Neuron (in vitro differentiated cells): ENCODE data around the gene FGR.

Experiments
- H2AFZ ChIP-seq: one replicate; pipeline ENCODE4 v1.6.1; 2013; ENCODE audit warnings: low read depth, mild to moderate bottlenecking, inconsistent platforms, low read length, moderate library complexity
- H3K27me3 ChIP-seq: one replicate; pipeline ENCODE4 v1.6.1; 2013; ENCODE audit warnings: low read length; ENCODE audit not compliant: insufficient read depth
- H3K36me3 ChIP-seq: one replicate; pipeline ENCODE4 v1.6.1; 2013; ENCODE audit warnings: low read length; ENCODE audit not compliant: insufficient read depth
- H3K4me1 ChIP-seq: one replicate; pipeline ENCODE4 v1.6.1; 2013; ENCODE audit warnings: low read length; ENCODE audit not compliant: insufficient read depth
- H3K4me3 ChIP-seq: 2 replicates; pipeline ENCODE4 v1.5.1; 2013; ENCODE audit warnings: mild to moderate bottlenecking, low read length, moderate library complexity
- H3K9me3 ChIP-seq: one replicate; pipeline ENCODE4 v1.6.1; 2013; ENCODE audit warnings: low read length

The FGR gene

DNA sequence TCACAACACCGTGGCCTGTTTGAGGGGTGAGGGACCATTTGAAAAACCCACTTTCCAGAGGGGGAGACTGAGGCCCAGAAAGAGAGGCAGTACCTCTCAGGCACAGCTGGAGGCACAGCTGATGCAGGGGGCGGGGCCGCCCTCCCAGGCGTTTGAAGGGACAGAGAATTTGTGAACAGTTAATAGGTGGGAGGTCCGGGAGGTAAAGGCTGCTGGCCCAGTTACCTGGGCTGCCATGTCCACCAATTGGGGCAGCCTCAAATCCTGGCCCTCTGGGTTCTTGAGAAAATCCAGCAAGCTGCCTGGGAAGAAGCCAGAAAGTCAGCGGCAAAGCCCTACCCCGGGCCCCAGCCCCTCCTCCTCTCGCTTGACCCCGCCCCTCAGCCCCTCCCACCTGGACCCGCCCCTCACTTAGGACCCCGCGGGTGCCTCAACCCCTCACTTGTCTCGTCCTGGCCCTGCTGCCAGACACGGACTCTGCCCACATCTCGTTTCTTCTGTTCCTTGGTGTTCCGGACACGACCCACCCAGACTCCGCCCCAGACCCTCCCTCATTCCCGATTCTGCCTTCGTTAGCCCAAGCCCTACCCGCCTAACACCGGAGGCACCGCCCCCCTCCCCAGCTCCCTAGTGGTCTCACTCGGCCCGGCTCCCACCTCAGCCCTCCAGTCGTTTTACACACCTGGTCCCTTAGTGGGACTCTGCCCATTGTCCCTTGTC is 20.2 kb downstream of the FGR start:
- no peaks in the 10 kb centered on the region for H3K4me1 ChIP-seq
- no peak overlapping the region for H2AFZ ChIP-seq
- H3K4me3 ChIP-seq: no peak overlapping the region
- H3K27me3 ChIP-seq: peaks cover 3% of the 10 kb centered on the region
- H3K36me3 ChIP-seq: no peaks in the 10 kb centered on the region
- H3K9me3 ChIP-seq: no peaks in the 10 kb centered on the region

DNA sequence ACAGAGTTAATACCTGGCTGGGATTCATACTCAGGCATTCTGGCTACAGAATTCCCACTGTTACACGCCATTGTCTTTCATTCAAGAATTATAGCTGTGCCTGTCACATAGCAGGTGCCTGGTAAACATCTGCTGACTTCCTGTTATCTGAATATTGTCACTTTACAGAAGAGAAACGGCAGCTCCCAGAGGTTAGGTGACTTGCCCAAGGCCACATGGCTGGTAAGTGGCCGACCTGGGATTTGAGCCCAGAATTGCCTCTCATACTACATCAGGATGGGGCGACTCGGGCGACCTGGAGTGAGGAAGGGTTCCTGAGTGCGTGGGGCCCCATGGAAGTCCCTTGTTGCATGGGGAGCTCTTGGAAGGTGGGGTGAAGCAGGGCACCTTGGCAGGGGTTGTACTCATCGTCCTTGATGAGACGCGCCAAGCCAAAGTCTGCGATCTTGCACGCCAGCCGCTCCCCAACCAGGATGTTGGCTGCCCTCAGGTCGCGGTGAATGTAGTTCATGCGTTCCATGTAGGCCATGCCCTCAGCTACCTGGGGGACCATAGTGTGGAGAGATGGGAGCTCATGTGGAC is 20.9 kb downstream of the FGR start:
- H3K9me3 ChIP-seq: no peaks in the 10 kb centered on the region
- peaks cover 3% of the 10 kb centered on the region for H3K27me3 ChIP-seq
- H3K4me3 ChIP-seq: no peak overlapping the region
- no peaks in the 10 kb centered on the region for H3K4me1 ChIP-seq
- no peak overlapping the region for H2AFZ ChIP-seq
- H3K36me3 ChIP-seq: no peaks in the 10 kb centered on the region

DNA sequence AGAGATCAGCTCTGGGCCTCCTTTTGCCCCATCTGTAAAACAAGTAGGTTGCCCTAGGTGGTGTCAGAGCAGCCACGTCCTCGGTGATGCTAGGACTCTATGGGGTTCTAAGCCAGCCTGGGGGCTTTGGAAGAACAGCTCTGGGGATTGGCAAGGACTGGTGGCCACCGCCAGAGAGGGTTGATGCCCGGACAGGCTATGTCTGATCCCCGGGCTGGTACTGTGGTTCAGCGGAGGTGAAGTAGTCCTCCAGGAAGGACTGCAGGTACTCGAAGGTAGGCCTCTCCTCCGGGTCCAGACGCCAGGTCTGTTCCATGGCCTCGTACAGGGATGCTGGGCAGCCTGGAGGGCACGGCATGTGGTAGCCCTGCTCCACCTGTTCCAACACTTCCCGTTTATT is 22.3 kb downstream of the FGR start:
- Histone ChIP-seq H3K4me1 (peaks cover 1% of the 10 kb centered on the region), H3K36me3 (no peaks in the 10 kb centered on the region), H3K27me3 (peaks cover 3% of the 10 kb centered on the region), H3K9me3 (no peaks in the 10 kb centered on the region), H2AFZ (no peak overlapping the region), H3K4me3 (no peak overlapping the region)

DNA sequence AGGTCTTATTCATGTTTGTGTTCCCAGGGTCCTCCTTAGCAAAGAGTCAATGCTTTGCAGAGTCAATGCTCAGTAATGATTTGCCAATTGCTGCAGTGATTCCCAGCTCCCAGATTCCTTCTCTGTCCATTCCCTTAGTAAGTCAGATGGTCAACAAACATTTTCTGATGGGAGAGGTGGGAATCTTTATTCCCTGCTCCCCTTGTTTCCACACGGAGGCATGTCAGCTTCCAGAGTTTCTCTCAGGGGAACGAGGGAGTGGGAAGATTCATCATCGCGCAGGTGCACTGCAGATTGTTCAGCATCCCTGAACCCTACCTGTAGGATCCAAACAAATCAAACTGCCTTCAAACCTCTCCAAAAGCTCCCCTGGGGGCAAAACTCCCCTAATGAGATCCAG is 23.5 kb downstream of the FGR start:
- Histone ChIP-seq H3K27me3 (peaks cover 3% of the 10 kb centered on the region), H2AFZ (no peak overlapping the region), H3K4me3 (no peak overlapping the region), H3K9me3 (no peaks in the 10 kb centered on the region), H3K4me1 (peaks cover 14% of the 10 kb centered on the region), H3K36me3 (no peaks in the 10 kb centered on the region)

DNA sequence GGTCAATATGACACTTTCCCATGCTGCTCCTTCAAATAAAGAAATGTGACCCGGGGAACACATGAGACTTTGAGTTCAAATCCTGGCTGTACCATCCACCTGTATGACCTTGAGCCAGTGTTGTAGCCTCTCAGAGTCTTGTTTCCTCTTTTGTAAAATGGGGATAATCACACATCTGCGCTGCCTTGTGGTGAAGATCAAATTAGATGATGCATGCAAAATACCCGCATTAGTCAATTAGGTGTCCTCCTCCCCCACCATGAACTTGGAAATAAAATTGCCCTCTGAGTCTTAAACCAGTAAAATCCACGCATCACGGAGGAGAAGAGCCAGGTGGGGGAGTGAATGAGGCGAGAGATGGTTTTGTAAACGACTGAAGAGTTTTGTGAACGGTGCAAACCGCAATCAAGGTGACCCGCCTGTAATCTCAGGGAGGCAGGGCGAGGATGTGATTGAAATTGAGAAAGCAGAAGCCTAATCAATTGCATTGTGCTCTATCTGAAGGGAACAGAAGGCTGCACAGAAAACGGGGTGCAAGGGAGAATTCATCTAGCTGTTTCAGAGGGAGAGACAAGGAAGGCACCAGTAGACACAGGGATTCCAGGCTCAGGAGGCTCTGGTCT is 25.3 kb downstream of the FGR start:
- Histone ChIP-seq H3K4me3 (no peak overlapping the region), H2AFZ (no peak overlapping the region)

DNA sequence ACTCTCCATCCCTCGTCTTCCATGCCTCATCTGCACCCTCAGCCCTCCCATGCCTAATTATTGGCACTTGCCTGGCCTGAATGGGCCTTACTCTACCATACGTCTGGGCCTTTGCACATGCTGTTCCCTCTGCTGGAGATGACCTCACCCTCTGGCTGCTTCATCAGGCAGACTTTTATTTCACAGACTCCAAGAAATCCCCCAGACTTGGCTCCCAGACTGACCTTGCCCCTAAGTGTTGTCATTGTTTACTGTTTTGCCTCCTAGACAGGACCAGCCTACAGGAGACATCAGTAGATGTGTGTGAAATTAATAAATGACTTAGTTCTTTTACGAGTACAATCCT is 25.8 kb downstream of the FGR start:
- no peaks in the 10 kb centered on the region for H3K9me3 ChIP-seq
- peaks cover 25% of the 10 kb centered on the region for H3K4me1 ChIP-seq
- H3K36me3 ChIP-seq: no peaks in the 10 kb centered on the region
- peaks cover 3% of the 10 kb centered on the region for H3K27me3 ChIP-seq
- no peak overlapping the region for H3K4me3 ChIP-seq
- no peak overlapping the region for H2AFZ ChIP-seq

More for the DNA sequence above, 25.3 kb downstream of the FGR start:
- H3K36me3 ChIP-seq: no peaks in the 10 kb centered on the region
- H3K4me1 ChIP-seq: peaks cover 23% of the 10 kb centered on the region
- H3K9me3 ChIP-seq: no peaks in the 10 kb centered on the region
- H3K27me3 ChIP-seq: peaks cover 3% of the 10 kb centered on the region

DNA sequence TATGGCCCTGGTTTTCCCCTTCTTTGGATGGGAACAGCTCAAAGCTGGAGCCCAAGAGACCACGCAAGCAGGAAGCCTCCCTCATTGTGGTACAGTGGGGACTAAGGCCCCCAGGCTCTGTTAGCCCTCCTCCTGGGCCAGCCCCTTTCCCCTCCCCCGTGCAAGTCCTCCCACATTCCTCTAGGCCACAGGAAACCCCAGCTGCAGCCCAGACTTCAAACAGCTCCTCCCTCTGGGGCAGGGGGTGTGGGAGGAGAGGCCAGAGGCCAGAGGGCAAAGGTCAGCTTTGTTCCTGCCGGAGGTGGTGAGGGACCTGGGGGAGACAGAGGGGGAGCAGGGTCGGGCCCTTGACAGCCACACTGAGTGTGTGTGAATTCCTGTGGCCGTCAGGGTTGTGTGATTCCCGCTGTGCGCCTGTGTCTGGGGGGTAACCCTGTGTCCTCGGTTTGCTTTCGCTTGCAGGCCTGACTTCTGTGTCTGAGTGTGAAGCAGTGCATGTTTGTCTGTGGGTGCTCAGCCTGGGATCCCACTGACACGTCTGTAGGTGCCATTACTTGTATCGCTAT is 27.7 kb downstream of the FGR start:
- H3K9me3 ChIP-seq: no peaks in the 10 kb centered on the region
- no peaks in the 10 kb centered on the region for H3K36me3 ChIP-seq
- peak overlapping the region; percentile 0 for H3K4me3 ChIP-seq
- H3K27me3 ChIP-seq: peaks cover 3% of the 10 kb centered on the region
- H3K4me1 ChIP-seq: peaks cover 25% of the 10 kb centered on the region
- no peak overlapping the region for H2AFZ ChIP-seq

DNA sequence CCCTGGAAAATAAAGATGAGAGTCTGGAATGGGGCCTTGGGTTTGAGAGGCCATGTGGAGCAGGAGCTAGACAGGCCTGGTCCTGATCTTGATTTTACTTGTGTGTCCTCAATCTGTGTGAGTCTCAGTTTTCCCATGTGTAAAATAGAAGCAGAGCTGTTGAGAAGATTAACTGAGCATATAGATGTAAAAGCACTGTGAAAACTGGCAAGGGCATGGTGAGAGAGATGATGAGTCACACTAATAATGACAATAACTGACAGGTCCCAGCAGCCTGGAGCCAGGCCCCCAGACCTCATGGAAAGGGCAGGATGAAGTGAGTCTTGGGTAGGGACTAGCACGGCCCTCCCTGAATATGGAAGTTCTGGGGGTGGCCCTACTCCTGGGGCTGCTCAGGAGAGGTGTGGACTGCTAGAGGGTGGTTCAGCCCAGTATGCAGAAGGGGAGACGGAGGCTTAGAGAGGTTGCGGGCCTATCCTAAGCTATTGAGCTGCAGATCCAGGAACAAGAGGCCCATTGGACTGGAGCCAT is 28.2 kb downstream of the FGR start:
- Histone ChIP-seq H3K36me3 (no peaks in the 10 kb centered on the region), H3K27me3 (no peaks in the 10 kb centered on the region), H3K4me1 (peaks cover 30% of the 10 kb centered on the region), H2AFZ (no peak overlapping the region), H3K4me3 (no peak overlapping the region), H3K9me3 (no peaks in the 10 kb centered on the region)

DNA sequence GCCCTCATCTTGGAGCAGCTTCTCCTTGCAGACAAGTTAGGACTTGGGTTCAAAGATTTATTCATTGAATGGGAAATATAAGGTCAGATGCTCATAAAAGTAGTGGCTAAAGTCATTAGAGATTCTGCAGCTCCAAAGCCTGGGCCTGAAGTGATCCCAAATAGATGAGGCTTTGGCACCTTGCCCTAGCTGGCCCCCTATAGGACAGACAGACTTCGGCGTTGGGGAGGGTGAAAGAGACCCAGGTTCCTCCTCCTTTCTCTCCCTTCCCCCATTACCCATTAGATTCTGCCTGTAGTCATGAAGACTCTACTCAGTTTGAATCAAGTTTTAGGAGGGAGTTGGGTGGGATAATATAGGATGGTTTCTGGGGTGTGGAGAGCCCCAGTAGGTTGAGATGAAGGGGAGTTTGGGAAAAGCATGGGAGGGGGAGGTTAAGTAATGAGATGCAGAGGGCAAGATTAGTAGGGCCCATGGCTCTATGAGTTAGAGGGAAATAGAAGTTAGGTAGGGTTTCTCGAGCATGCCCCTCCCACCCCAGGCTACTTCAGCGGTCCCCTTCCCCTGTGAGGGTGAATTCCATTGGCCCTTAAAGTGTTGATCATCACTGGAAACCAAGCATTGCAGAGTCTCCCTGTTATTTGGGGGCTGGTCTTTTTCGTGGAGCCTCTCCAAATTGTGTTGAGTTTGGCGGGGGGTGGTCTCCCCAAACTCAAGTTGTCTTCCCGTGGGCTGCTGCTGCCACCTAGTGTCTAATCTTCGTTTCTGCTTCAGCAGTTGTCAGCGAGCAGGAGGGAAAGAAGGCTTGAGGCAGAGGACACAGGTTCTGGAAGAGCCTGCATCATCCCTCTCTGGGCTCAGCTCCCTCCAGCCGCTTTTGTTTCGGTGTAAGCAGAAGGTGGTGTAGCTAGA is 28.9 kb downstream of the FGR start:
- H3K9me3 ChIP-seq: no peaks in the 10 kb centered on the region
- no peak overlapping the region for H2AFZ ChIP-seq
- no peaks in the 10 kb centered on the region for H3K27me3 ChIP-seq
- no peaks in the 10 kb centered on the region for H3K36me3 ChIP-seq
- peaks cover 38% of the 10 kb centered on the region for H3K4me1 ChIP-seq
- H3K4me3 ChIP-seq: no peak overlapping the region

DNA sequence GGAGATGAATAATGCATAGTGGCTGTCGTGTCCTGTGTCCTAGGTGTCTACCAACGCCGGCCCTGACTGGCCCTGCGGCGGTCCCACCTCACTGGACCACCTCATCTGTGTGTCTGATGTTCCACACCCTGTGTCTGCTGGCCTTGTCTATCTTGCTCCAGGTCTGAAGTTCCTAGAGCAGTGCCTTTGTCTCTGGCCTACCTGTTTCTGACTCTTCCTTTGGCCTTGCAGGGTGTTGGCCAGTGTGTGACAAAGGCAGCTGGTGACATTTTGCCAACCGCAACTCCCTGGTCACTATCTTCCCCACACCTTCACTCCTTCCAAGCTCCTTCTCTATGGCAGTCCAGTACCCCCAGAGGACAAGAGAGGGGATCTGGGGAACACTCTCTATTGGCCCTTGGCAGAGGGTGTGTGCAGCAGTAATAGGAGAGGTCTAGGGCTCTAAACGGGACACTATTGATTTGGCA is 29.7 kb downstream of the FGR start:
- Histone ChIP-seq H3K4me1 (peaks cover 45% of the 10 kb centered on the region), H3K27me3 (no peaks in the 10 kb centered on the region), H2AFZ (no peak overlapping the region)

DNA sequence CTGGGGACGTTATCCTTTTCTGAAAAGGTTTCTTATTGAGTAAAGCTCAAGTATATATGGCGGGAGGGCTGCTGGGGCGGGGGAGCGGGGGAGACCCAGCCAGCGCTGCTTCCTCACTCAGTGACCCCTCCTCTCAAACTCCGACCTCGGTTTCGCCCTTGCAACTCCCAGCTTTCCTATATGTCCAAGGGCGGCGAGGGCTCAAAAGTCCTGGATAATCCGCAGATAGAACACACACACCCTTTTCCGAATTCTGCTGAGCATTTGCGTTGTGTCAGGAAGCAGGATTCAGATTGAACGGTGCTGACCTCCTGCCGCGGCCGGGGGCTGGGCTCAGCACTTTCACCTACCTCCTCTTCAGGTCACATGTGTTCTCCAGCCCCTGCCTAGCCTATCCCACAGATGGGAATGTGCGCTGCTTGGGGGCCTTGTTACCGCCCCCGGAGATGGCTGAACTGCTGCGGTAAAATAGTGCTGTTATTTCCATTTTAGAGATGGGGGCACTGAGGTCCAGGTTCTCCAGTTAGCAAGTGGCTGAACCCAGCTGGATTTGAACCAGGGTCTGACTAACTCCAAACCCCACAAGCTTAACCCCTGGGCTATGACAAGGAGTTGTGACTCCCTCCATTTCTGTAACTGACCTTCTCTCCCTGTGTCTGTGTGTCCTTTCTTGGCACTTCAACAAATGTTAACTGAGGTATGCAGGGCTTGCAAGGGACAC is 30.2 kb downstream of the FGR start:
- Histone ChIP-seq H3K4me1 (peaks cover 51% of the 10 kb centered on the region), H3K27me3 (no peaks in the 10 kb centered on the region), H3K4me3 (peak overlapping the region; percentile 92), H3K36me3 (no peaks in the 10 kb centered on the region), H2AFZ (peak overlapping the region; percentile 53), H3K9me3 (no peaks in the 10 kb centered on the region)

More for the DNA sequence above, 29.7 kb downstream of the FGR start:
- H3K4me3 ChIP-seq: no peak overlapping the region
- H3K9me3 ChIP-seq: no peaks in the 10 kb centered on the region
- H3K36me3 ChIP-seq: no peaks in the 10 kb centered on the region
